Measurements from ENCODE around the gene KCNIP3.
"Not testable (repeated sequence)": the region's sequence is repeated elsewhere in the genome, so short reads cannot be mapped to it uniquely, and the experiment has no call there.

Gene KCNIP3

DNA sequence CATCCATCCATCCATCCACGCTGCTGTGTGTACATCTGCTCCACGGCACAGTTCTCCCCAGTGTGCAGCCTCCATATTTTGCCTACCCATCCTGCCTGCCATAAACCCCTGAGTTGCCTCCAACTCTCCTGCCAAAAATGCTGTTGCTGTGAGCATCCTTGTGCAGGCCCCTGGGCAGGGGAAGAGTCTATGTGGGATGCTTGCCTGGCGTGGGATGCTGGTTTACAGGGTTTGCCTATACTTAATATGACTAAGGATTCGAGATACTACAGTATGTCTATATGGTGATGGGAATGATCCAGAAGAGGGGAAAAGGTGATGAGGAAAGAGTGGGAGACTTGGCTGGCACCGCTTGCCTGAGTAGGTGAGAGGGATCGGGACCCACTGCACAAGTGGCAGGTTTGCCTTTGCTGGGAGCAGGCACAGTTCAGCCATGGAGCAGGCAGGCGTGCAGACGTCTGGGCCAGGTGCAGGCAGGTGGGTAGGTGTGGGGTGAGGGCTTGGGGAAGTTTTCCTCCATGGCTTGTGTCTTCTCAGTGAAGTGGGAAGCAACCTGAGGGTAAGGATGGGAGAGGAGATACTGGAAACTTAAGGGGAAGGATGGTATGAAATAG, 75.2 kb downstream of the KCNIP3 start:
- DNase-seq (ENCODE audit: low read depth in 3 of 3), result no peak

DNA sequence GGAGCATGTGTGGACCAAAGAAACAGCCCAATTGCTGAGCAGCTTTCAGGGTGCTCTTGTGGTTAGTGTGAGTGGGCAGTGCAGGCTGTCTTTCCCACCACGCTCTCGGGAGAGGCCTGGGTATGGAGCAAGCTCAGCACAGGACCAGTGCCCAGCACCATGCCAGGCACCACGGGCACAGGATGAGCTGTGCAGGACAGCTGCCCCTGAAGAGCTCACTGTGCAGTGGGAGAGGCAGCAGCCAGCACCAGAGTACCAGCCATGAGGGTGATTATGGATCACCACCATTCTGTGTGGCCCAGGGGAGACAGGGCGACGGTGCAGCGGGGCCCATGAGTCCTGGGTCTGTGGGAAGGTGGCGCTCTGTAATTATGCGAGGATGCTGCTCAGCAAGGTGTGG, 75.7 kb downstream of the KCNIP3 start:
- no peak for DNase-seq (ENCODE audit: low read depth in 3 of 3)

DNA sequence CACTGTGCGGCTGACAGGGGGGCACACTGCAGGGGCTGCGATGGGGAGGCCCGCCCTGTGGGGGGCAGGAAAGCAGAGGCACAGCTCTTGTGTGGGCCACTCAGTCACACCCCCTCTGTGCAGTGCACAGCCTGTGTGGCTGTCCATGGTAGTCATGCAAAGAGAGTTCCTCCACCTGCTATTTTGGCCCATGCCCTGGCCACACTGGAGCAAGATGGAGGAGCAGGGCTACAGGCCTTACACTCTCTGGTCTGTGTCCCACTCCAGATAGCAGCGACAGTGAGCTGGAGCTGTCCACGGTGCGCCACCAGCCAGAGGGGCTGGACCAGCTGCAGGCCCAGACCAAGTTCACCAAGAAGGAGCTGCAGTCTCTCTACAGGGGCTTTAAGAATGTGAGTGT, 76.9 kb downstream of the KCNIP3 start:
- DNase-seq (ENCODE audit: low read depth in 3 of 3), result no peak

DNA sequence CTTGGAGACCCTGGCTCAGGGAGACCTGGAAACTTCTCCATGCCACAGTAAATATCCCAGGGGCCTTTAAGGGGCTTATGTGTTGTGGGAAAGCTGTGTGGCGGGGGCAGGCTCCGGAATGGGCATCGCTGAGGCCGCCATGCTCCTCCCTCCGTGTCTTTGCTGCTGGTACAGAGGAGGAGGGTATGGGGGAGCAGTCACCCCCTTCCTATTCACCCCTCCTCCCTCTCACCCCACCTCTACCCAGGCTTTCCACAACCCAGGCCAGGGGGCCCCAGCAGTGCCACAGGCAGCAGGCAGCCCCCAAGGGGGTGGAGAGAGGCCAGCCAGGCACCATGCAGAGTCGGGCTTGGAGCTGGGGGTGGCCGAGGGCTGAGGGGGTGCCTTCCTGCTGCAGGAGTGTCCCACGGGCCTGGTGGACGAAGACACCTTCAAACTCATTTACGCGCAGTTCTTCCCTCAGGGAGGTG, 77.3 kb downstream of the KCNIP3 start:
- DNase-seq (ENCODE audit: low read depth in 3 of 3), result no peak

DNA sequence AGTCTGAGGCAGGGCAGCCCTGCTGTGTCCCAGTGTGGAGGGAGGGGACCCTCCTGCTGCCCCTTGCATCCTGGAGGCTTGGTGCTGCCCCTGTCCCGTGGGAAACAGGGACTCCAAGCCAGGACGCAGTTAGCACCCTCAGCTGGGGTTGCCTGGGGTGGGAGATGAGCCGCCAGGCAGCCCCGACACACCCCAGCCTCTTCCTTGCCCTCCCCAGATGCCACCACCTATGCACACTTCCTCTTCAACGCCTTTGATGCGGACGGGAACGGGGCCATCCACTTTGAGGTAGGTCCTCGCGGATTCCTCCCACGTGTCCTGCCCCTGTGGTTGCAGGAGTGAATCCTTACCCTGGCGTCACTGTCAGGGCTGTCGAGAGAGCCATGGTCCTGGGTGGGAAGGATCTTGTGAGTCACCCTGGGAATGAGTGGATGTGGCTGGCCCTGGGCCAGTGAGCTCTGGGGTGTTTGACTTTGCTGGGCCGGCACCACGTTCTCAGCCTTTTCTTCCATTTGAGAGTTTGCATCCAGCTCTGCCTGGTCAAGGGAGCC, 77.8 kb downstream of the KCNIP3 start:
- no peak for DNase-seq (ENCODE audit: low read depth in 3 of 3)

DNA sequence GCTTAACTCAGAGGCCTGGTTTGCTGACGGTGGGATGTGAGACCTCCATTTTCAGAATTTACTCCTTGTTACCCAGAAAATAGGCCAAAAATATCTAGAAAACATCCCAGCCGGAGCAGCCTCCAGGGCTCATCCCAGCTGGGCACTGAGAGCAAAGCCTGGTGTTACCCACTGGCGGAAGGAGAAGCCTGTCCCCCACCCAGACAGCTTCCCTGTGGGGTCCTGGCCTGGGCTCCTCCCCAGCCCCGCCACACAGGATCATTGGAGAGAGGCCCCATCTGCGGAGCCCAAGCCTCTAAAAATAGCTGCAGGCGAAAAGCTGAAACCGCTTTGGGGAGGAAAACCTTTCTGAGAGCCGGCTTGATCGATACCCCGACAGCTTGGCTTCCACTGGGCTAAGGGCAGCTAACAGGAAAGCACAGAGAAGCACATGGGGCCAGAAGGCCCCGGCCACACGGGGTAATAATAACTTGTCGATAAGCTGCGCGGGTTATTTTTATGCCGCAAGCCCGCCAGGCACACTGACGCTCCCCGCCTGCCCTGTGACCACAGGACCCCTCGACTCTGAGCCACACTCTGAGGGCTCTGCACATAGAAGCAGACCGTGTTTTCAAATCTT, 78.5 kb downstream of the KCNIP3 start:
- DNase-seq (ENCODE audit: low read depth in 3 of 3), result no peak

DNA sequence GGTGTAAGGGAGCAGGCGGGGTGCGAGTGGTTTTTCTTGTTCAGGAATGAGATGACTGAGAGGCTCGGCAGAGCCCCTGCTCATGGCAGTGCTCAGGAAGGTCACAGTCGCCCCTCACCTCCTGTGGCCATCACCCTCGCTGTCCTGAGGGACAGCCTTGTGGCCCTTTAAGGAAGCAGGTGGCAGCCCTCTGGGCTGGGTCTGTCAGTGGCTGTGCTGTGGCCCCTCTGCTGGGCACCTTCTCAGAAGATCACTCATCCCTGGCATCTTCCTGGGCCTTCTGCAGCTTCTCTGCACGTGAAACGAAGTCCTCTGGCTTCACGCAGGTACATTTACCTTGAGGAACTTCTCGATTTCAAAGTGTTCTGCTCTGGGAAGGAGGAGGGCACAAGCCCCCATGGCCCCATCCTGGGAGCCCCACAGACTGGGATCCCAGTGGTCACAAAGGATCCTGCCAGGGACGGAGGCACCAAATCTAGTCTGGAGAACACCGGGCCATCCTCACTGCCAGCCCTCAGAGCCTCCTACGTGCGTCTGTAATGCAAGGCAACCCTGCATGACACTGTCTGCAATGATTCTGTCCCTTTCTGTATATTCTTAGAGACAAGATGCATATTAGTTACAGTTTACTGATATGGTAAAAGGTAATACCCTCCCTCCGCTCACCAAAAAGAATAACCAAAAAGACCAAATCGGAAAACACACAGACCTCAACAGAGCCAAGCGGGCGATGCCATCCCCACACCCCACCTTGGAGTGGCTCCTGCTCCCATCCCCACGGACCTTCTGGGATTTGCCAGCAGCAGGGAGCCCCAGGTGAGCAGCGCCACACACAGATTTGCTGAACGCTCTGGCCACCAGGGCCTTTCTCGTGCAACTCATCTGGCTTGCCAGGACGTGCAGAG, 79.4 kb downstream of the KCNIP3 start:
- DNase-seq (ENCODE audit: low read depth in 3 of 3), result no peak

DNA sequence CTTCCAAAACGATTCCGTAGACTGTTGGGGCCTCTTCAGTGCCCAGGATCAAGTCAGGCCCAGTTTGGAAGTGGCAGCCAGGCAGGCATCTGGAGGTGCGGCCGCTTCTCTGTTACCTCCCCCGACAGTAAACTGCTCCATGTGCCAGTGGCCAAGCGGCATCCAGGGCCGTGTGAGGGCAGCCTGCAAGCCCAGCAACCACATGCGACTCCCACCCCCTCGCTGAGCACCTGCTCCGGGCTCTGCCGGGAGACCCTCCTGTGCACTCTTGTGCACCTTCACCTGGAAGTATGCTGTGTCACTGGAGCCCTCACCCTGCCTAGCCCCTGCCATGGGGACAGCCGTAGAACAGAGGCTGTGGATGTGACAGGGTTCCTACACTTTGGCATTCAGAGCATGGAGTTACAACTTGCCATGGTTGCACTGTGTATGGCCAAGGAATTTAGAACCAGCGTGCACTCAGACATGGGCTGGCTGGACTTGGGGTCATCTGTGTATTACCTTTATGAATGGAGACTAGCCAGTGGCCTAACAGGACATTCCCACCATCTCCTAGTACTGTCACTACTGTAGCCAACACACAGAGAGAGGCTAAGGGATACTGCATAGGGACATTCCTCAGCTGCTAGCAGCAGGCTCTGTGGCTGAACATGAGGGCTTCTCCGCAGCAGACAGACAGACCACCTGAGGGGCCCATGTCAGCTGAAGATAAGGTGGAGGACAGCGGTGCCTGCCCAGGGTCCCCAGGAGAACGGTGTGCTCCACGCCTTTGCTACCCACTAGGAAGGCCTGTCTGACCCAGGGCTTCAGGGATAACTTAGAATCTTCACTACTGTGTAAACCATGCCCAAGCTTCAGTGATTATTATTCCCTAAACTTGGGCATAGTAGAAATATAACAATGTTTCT, 80.3 kb downstream of the KCNIP3 start:
- DNase-seq (ENCODE audit: low read depth in 3 of 3), result no peak

DNA sequence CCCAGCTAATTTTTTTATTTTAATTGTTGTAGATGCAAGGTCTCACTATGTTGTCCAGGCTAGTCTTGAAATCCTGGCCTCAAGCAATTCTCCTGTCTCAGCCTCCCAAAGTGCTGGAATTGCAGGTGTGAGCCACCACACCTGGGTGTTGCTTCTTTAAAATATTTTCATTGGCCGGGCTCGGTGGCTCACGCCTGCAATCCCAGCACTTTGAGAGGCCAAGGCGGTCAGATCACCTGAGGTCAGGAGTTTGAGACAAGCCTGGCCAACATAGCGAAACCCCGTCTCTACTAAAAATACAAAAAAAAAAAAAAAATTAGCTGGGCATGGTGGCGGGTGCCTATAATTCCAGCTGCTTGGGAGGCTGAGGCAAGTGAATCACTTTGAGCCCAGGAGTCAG, 81.1 kb downstream of the KCNIP3 start:
- DNase-seq (ENCODE audit: low read depth in 3 of 3), result not testable (repeated sequence)

DNA sequence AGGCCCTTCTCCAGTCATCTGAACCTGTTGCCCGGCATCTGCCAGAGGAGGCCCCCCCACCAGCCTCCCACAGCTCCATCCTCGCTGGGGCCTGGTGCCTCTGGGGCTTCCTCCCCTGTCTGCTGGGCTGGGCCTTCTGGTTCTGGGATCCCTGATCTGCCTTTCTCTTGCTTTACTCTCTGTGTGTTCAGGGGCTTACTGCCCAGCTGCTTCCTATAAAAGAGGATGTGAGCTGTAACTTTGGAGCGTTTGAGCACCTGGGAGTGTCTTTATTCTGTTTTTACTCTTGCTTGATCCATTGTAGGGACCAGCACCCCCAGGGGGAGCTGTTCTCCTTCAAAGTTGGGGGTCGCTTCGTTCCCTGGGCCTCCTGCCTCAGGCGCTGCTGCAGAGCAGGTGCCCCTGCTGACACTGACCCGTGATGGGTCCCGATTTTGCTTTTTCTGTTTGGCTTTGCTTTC, 82.3 kb downstream of the KCNIP3 start:
- no peak for DNase-seq (ENCODE audit: low read depth in 3 of 3)

DNA sequence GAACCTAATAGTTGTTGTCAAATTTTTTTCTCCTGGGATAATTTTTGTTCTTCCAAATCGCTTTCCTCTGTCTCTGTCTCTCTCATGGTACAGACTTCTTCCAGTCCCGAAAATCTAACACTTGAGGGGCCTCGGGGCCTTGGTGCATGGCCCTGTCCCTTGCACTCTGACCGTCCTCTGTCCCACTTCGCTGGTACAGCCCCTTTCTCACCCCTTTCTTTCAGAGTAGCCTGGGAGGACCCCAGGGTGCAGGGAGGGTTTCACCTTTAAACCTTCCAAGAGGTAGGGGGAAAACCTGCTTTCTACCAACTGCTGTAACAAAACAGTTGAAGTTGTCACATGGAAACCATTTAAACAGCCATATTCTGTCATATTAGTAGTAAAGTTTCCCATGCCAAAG, 83.1 kb downstream of the KCNIP3 start:
- no peak for DNase-seq (ENCODE audit: low read depth in 3 of 3)

DNA sequence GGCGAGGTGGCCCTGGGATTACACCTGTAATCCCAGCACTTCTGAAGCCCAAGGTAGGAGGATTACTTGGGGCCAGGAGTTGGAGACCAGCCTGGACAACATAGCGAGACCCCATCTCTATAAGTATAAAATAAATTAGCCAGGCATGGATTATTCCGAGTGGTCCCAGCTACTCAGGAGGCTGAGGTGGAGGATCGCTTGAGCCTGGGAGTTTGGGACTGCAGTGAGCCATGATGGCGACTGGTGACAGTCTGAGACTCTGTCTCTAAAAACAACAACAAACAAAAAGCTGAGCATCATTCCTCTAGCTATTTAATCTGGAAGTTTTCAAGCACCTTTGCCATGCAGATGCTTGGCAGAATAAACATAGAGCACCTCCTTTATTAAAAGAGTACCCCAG, 83.6 kb downstream of the KCNIP3 start:
- no peak for DNase-seq (ENCODE audit: low read depth in 3 of 3)

DNA sequence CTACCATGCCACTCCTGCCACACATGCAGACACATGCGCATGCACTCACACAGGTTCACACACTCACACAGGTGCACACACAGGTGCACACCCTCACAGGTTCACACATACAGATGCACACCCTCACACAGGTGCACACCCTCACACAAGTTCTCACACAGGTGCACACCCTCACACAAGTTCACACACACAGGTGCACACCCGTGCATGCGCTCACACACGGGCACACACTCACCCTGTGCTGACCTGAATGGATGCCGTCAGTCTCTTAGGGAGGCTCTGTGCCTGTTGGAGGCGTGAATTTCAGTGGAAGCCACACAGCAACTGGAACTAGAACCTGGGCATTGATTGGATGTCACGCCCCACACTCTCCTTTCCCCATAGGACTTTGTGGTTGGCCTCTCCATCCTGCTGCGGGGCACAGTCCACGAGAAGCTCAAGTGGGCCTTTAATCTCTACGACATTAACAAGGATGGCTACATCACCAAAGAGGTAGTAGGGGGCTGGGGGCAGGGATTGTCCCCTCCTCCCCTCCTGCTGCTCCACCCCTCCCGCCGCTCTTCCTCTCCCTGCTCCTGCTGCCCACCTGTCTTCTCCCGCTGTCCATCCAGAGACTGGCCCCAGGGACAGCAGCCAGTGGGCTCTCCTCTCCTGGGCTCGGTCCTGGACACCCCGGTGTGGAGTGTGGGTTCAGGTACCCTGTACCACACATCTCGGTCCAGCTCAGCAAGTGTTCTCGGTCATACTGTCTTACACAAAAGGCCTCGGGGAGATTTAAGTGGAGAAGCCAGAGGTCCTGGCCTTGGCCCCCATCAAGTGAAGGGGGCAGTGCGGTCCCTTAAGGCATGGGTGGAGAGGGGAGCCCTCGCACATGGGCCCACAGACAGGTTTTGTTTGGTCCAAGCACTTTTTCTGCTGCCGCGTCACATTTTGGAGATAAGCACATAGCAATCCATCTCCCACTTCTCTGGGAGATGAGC, 84.4 kb downstream of the KCNIP3 start:
- no peak for DNase-seq (ENCODE audit: low read depth in 3 of 3)

DNA sequence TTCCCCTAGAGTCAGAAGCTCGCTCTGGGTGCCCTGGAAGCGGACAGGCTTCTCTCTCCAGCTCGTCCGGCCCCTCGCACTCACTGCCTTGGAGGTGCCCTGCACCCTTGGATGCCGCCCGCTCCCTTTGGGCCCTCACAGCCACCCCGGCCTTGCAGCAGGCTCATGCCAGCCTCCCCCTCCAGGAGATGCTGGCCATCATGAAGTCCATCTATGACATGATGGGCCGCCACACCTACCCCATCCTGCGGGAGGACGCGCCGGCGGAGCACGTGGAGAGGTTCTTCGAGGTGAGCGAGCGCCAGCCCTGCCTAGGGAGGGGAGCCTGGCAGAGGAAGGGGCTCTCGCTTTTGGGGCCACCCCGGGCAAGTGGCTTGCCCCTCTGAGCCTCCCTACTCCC, 85.0 kb downstream of the KCNIP3 start:
- no peak for DNase-seq (ENCODE audit: low read depth in 3 of 3)

DNA sequence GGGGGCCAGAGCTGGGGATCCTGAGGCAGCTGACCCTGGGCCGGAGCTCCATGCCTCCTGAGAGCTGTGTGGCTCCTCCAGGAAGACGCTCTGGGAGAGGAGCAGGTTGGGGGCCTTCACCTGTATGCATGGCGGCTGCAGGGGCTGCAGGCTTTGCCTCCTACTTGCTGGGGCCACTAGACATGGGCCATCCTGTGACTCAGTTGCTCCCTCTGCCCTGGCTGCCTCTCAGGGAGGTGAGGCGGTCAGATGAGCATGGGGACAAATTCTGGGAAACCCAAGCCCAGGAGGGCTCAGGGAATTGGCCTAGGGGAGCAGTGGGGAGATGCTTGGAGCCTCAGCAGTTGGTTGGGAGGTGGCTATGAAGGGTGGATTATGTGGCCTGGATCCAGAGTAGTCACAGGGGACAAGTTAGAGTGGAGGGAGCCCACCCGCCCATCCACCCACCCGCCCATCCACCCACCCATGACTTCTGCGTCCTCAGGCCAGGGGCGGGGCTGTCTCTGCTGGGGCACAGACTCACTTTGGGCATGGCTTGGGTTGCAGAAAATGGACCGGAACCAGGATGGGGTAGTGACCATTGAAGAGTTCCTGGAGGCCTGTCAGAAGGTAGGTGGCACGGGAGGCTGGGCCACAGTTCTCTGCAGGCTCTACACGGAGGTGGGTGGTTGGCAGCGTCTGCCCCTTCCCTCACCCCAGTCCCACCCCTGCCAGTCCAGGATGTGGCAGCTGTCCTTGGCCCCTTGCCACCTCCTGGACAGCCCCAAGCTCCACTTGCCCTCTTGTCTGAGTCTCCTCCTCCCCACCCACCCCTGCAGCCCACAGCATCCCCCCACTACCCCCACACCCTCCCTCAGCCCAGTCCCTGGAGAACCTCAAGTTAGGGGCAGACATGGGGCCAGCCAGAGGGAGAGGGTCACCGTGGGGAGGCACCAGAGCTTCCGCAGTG, 85.8 kb downstream of the KCNIP3 start:
- DNase-seq (ENCODE audit: low read depth in 3 of 3), result no peak

DNA sequence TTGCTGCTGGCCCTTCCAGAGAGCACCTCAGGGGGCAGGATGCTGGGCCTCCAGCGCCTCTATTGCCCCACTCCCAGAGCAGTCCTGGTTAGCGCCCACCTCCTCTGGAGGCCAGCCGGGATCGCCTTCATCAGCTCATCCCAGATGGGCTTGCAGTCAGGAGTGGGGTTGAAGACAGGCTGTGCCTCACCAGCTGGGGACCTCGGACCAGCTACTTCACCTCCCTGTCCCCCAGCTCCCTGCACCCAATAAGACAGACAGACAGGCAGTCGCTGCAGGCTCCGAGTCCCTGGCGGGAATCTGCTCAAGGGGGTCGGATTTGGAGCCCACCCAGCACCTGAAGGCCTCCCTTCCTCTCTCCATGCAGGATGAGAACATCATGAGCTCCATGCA, 86.5 kb downstream of the KCNIP3 start:
- no peak for DNase-seq (ENCODE audit: low read depth in 3 of 3)

DNA sequence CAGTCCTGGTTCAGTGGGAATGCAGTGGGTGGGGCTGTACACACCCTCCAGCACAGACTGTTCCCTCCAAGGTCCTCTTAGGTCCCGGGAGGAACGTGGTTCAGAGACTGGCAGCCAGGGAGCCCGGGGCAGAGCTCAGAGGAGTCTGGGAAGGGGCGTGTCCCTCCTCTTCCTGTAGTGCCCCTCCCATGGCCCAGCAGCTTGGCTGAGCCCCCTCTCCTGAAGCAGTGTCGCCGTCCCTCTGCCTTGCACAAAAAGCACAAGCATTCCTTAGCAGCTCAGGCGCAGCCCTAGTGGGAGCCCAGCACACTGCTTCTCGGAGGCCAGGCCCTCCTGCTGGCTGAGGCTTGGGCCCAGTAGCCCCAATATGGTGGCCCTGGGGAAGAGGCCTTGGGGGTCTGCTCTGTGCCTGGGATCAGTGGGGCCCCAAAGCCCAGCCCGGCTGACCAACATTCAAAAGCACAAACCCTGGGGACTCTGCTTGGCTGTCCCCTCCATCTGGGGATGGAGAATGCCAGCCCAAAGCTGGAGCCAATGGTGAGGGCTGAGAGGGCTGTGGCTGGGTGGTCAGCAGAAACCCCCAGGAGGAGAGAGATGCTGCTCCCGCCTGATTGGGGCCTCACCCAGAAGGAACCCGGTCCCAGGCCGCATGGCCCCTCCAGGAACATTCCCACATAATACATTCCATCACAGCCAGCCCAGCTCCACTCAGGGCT, 87.9 kb downstream of the KCNIP3 start:
- DNase-seq (ENCODE audit: low read depth in 3 of 3), result no peak

DNA sequence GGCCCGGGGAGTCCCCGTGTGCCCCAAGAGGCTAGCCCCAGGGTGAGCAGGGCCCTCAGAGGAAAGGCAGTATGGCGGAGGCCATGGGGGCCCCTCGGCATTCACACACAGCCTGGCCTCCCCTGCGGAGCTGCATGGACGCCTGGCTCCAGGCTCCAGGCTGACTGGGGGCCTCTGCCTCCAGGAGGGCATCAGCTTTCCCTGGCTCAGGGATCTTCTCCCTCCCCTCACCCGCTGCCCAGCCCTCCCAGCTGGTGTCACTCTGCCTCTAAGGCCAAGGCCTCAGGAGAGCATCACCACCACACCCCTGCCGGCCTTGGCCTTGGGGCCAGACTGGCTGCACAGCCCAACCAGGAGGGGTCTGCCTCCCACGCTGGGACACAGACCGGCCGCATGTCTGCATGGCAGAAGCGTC, 88.4 kb downstream of the KCNIP3 start:
- DNase-seq (ENCODE audit: low read depth in 3 of 3), result no peak
